GM23338 (cell line): Measurements from ENCODE around the gene VIPR1. TPM values are rescaled to one million over a fixed set of nuclear protein-coding genes. Genes with fewer than 3 reads are reported as not detected.
A peak's percentile ranks its signal among the peaks of the same experiment; 100 is the strongest.

Source experiments
- ATAC-seq: fragments of 200-7000 bp; cut with Tn5 transposase; 3 replicates; pipeline ENCODE4 v1.9.1; 2020
- DNase-seq: peaks from one replicate; pipeline ENCODE4 v3.0.0-alpha.2; 2015; ENCODE audit warnings: low spot score
- H2AFZ ChIP-seq: fragments of 200-600 bp; sonication (generic); 2 replicates; pipeline ENCODE4 v1.8.0; 2016; ENCODE audit warnings: antibody characterized with exemption, mild to moderate bottlenecking, moderate library complexity
- H3F3A ChIP-seq: fragments of 200-600 bp; sonication (generic); replicated peaks from 2 replicates; pipeline ENCODE4 v1.8.0; 2017; ENCODE audit warnings: antibody characterized with exemption, mixed run types, low read depth
- H3K27ac ChIP-seq: fragments of 200-600 bp; sonication (generic); 2 replicates; pipeline ENCODE4 v1.6.1; 2016; ENCODE audit warnings: low read depth
- H3K27me3 ChIP-seq: fragments of 200-600 bp; sonication (generic); 2 replicates; pipeline ENCODE4 v1.8.0; 2016; ENCODE audit warnings: mild to moderate bottlenecking, mixed run types, moderate library complexity; ENCODE audit not compliant: insufficient read depth
- H3K36me3 ChIP-seq: fragments of 200-600 bp; sonication (generic); 2 replicates; pipeline ENCODE4 v1.8.0; 2016; ENCODE audit warnings: mild to moderate bottlenecking; ENCODE audit not compliant: insufficient read depth
- H3K4me1 ChIP-seq: fragments of 200-600 bp; sonication (generic); 2 replicates; pipeline ENCODE4 v1.8.0; 2016; ENCODE audit warnings: mild to moderate bottlenecking, moderate library complexity; ENCODE audit not compliant: insufficient read depth
- H3K4me2 ChIP-seq: fragments of 200-600 bp; sonication (generic); 2 replicates; pipeline ENCODE4 v1.7.1; 2017; ENCODE audit warnings: mixed run types
- H3K4me3 ChIP-seq: fragments of 200-600 bp; sonication (generic); 2 replicates; pipeline ENCODE4 v1.6.1; 2016; ENCODE audit warnings: mixed run types
- H3K79me2 ChIP-seq: fragments of 200-600 bp; sonication (generic); replicated peaks from 2 replicates; pipeline ENCODE4 v1.8.0; 2017; ENCODE audit warnings: mild to moderate bottlenecking; ENCODE audit not compliant: insufficient read depth
- H3K9me2 ChIP-seq: fragments of 200-600 bp; sonication (generic); 2 replicates; pipeline ENCODE4 v1.8.0; 2017; ENCODE audit not compliant: insufficient read depth
- H4K20me1 ChIP-seq: fragments of 200-600 bp; sonication (generic); replicated peaks from 2 replicates; pipeline ENCODE4 v1.8.0; 2017; ENCODE audit warnings: mild to moderate bottlenecking; ENCODE audit not compliant: insufficient read depth
- H3K27ac Mint-ChIP-seq: 2 replicates; pipeline ENCODE4 v1.8.0; 2020; ENCODE audit warnings: inconsistent platforms, mild to moderate bottlenecking, moderate library complexity, mixed read lengths
- H3K27me3 Mint-ChIP-seq: 3 replicates; pipeline ENCODE4 v1.8.0; 2022; ENCODE audit warnings: low read depth, mild to moderate bottlenecking, moderate library complexity, mixed read lengths, inconsistent platforms; ENCODE audit not compliant: insufficient read depth, poor library complexity
- H3K36me3 Mint-ChIP-seq: 3 replicates; pipeline ENCODE4 v1.8.0; 2021; ENCODE audit warnings: low read depth, mild to moderate bottlenecking, inconsistent platforms, moderate library complexity, mixed read lengths
- H3K4me1 Mint-ChIP-seq: 3 replicates; pipeline ENCODE4 v1.8.0; 2020; ENCODE audit warnings: mild to moderate bottlenecking, inconsistent platforms, mixed read lengths
- H3K4me3 Mint-ChIP-seq: 3 replicates; pipeline ENCODE4 v1.8.0; 2021; ENCODE audit warnings: moderate library complexity, mild to moderate bottlenecking, inconsistent platforms, mixed read lengths
- H3K9me3 Mint-ChIP-seq: 3 replicates; pipeline ENCODE4 v1.8.0; 2020; ENCODE audit warnings: moderate library complexity, mild to moderate bottlenecking, inconsistent platforms, mixed read lengths
- CREB1 ChIP-seq: fragments of 250-450 bp; sonication (Bioruptor Pico); IDR thresholded peaks from 2 replicates; pipeline ENCODE4 v1.5.0; 2020; ENCODE audit warnings: low read depth, mild to moderate bottlenecking, moderate library complexity
- CTCF ChIP-seq, 2 experiments: fragments of 200-600 bp in 1 of 2; sonication (generic) in 1 of 2; conservative IDR thresholded peaks; 2 replicates each; pipeline versions ENCODE4 v1.5.1 to v1.6.1; 2016 to 2017; ENCODE audit warnings: antibody characterized with exemption in 2 of 2, low read depth in 2 of 2, mild to moderate bottlenecking in 2 of 2, moderate library complexity in 1 of 2
- EZH2 ChIP-seq: fragments of 200-600 bp; sonication (generic); IDR thresholded peaks from one replicate; pipeline ENCODE4 v1.8.0; 2017; ENCODE audit warnings: antibody characterized with exemption, mild to moderate bottlenecking, low read depth; ENCODE audit not compliant: unreplicated experiment
- EZH2phosphoT487 ChIP-seq: fragments of 200-600 bp; sonication (generic); IDR thresholded peaks from one replicate; pipeline ENCODE4 v1.8.1; 2018; ENCODE audit warnings: antibody characterized with exemption; ENCODE audit not compliant: unreplicated experiment
- NANOG ChIP-seq: IDR thresholded peaks from 2 replicates; pipeline ENCODE4 v1.6.1; 2016; ENCODE audit warnings: antibody characterized with exemption, borderline replicate concordance
- POLR2AphosphoS5 ChIP-seq: IDR thresholded peaks from 2 replicates; pipeline ENCODE4 v1.6.1; 2016; ENCODE audit warnings: antibody characterized with exemption, low read depth
- STAT1 ChIP-seq: IDR thresholded peaks from one replicate; pipeline ENCODE4 v1.6.1; 2016; ENCODE audit warnings: antibody characterized with exemption; ENCODE audit not compliant: unreplicated experiment
- ZNF114 ChIP-seq: fragments of 250-450 bp; sonication (Bioruptor Pico); IDR thresholded peaks from 2 replicates; pipeline ENCODE4 v1.5.0; 2020; ENCODE audit warnings: mild to moderate bottlenecking, moderate library complexity
- ZNF331 ChIP-seq: fragments of 250-450 bp; sonication (Bioruptor Pico); IDR thresholded peaks from 2 replicates; pipeline ENCODE4 v1.5.0; 2020; ENCODE audit warnings: low read depth, mild to moderate bottlenecking, moderate library complexity
- ZNF462 ChIP-seq: fragments of 250-450 bp; sonication (Bioruptor Pico); IDR thresholded peaks from 2 replicates; pipeline ENCODE4 v1.5.0; 2020; ENCODE audit warnings: mild to moderate bottlenecking, moderate library complexity
- polyA plus RNA-seq: library from polyadenylated mRNA; unstranded; fragments of >200 nt; fragmentation: Nextera tagmentation; extraction: Ambion mirVana; gene quantifications from 2 replicates; pipeline ENCODE4 v1.2.1, GENCODE V29; 2016
- total RNA-seq: library from RNA; depleted of rRNA; stranded (reverse); fragments of >200 nt; shearing (Covaris generic); gene quantifications from 2 replicates; pipeline ENCODE4 v1.2.3, GENCODE V29; 2014
- TF ChIP-seq, protein P1 (sequence below): IDR thresholded peaks from 2 replicates; pipeline ENCODE4 v1.6.1; 2016; ENCODE audit warnings: antibody characterized with exemption

Gene VIPR1
- total and polyA plus RNA-seq, 2 experiments from 2014 or later, result 6.3 to 19.3 TPM

GRCh38 chr3:42505849-42506410, 3.5 kb downstream of the VIPR1 start:
- TF ChIP-seq CTCF (conservative IDR thresholded peaks at IDR 0.05; ENCODE audit: low read depth in 2 of 2), result no peak
- TF ChIP-seq EZH2phosphoT487, result no peak
- TF ChIP-seq POLR2AphosphoS5, result no peak
- Histone ChIP-seq H3F3A (no peaks in the 10 kb centered on the region), H3K9me2 (peaks cover 8% of the 10 kb centered on the region; the same call in 1 of the 2 replicates), H3K27ac (no peak overlapping the region), H3K79me2 (no peaks in the 10 kb centered on the region), H2AFZ (no peak overlapping the region), H3K4me2 (no peak overlapping the region), H3K4me1 (peaks cover 11% of the 10 kb centered on the region), H3K4me3 (no peak overlapping the region), H3K27me3 (peaks cover 25% of the 10 kb centered on the region), H4K20me1 (no peaks in the 10 kb centered on the region; the same call in 1 of the 2 replicates), H3K36me3 (no peaks in the 10 kb centered on the region)
- DNase-seq, result no peak
- Mint-ChIP-seq H3K4me3 (no peak overlapping the region), H3K27me3 (peaks cover 25% of the 10 kb centered on the region), H3K9me3 (peaks cover 3% of the 10 kb centered on the region; the same call in 2 of the 3 replicates), H3K27ac (no peak overlapping the region), H3K4me1 (peaks cover 29% of the 10 kb centered on the region), H3K36me3 (no peaks in the 10 kb centered on the region; the same call in 2 of the 3 replicates)
- no peak for ATAC-seq

GRCh38 chr3:42507252-42507651, 4.8 kb downstream of the VIPR1 start:
- Mint-ChIP-seq H3K27ac (no peak overlapping the region), H3K4me3 (peak overlapping the region; percentile 8; the same call in 1 of the 3 replicates), H3K36me3 (no peaks in the 10 kb centered on the region; the same call in 2 of the 3 replicates), H3K9me3 (peaks cover 3% of the 10 kb centered on the region; the same call in 2 of the 3 replicates), H3K4me1 (peaks cover 28% of the 10 kb centered on the region), H3K27me3 (peaks cover 15% of the 10 kb centered on the region)
- Histone ChIP-seq H3K79me2 (no peaks in the 10 kb centered on the region), H3F3A (no peaks in the 10 kb centered on the region), H3K4me2 (peak overlapping the region; percentile 15; the same call in 1 of the 2 replicates), H3K4me3 (no peak overlapping the region), H3K9me2 (peaks cover 10% of the 10 kb centered on the region; the same call in 1 of the 2 replicates), H3K27me3 (peaks cover 13% of the 10 kb centered on the region; the same call in 1 of the 2 replicates), H4K20me1 (no peaks in the 10 kb centered on the region; the same call in 1 of the 2 replicates), H3K27ac (no peak overlapping the region), H2AFZ (no peak overlapping the region), H3K36me3 (no peaks in the 10 kb centered on the region), H3K4me1 (peaks cover 11% of the 10 kb centered on the region)
- ATAC-seq (no peak; the same call in 2 of the 3 replicates), DNase-seq (no peak)
- no peak for TF ChIP-seq STAT1
- TF ChIP-seq ZNF114 (CRISPR knock-in tag), result no peak
- TF ChIP-seq NANOG, result no peak
- TF ChIP-seq EZH2, result no peak
- TF ChIP-seq ZNF331 (CRISPR knock-in tag), result no peak
- no peak for TF ChIP-seq ZNF462 (CRISPR knock-in tag)
- TF ChIP-seq, protein P1, sequence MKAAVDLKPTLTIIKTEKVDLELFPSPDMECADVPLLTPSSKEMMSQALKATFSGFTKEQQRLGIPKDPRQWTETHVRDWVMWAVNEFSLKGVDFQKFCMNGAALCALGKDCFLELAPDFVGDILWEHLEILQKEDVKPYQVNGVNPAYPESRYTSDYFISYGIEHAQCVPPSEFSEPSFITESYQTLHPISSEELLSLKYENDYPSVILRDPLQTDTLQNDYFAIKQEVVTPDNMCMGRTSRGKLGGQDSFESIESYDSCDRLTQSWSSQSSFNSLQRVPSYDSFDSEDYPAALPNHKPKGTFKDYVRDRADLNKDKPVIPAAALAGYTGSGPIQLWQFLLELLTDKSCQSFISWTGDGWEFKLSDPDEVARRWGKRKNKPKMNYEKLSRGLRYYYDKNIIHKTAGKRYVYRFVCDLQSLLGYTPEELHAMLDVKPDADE, result no peak
- no peak for TF ChIP-seq CREB1 (CRISPR knock-in tag)
